GM13977 (cell line): ENCODE data around the gene FAAP100.

Experiments
- DNase-seq: peaks from one replicate; pipeline ENCODE4 v3.0.0; 2012; ENCODE audit warnings: low spot score
- in situ Hi-C: fragments of 300-500 bp; cut with MboI; formaldehyde crosslinking; loops from one replicate; pipeline ENCODE4 v1.12.0; 2022; ENCODE audit warnings: low sequenced_read_pairs, low pct_unique_long_range_greater_than_20kb, mixed read lengths, inconsistent platforms; ENCODE audit not compliant: unreplicated experiment
- TF ChIP-seq, protein P1 (sequence below): IDR thresholded peaks from 2 replicates; pipeline ENCODE4 v1.5.1; 2012; ENCODE audit warnings: mild to moderate bottlenecking, control low read depth; ENCODE audit not compliant: insufficient read depth; ENCODE audit errors: extremely low read depth, missing control alignments

FAAP100 gene

GRCh38 chr17:81577278-81578000 is 25.3 kb upstream of the FAAP100 start:
- in situ Hi-C loops: no loop called here

GRCh38 chr17:81576621-81577277 is 24.6 kb upstream of the FAAP100 start:
- no peak for DNase-seq
- in situ Hi-C loops: no loop called here
- TF ChIP-seq, protein P1, sequence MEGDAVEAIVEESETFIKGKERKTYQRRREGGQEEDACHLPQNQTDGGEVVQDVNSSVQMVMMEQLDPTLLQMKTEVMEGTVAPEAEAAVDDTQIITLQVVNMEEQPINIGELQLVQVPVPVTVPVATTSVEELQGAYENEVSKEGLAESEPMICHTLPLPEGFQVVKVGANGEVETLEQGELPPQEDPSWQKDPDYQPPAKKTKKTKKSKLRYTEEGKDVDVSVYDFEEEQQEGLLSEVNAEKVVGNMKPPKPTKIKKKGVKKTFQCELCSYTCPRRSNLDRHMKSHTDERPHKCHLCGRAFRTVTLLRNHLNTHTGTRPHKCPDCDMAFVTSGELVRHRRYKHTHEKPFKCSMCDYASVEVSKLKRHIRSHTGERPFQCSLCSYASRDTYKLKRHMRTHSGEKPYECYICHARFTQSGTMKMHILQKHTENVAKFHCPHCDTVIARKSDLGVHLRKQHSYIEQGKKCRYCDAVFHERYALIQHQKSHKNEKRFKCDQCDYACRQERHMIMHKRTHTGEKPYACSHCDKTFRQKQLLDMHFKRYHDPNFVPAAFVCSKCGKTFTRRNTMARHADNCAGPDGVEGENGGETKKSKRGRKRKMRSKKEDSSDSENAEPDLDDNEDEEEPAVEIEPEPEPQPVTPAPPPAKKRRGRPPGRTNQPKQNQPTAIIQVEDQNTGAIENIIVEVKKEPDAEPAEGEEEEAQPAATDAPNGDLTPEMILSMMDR: no peak

More at GRCh38 chr17:81577278-81578000, 25.3 kb upstream of the FAAP100 start:
- DNase-seq: no peak
- TF ChIP-seq, protein P1: no peak

DNA sequence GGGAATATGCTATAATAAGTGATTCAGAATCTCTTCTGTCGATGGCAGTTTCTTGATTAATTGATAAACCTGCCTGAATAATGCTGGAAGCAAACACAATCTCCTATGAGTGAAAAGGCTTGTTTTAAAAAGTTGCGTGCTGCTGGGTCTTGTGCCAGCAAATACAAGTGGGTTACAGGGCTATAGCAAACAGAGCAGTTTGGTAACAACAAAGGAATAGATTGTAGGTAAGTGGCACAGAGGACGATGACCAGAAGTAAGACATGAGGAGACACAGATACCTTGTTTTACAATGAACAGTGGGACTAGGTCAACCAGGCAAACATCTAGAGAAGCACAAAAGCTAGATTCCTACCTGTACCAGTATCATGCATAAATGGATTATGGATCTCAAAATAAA is 23.7 kb upstream of the FAAP100 start:
- TF ChIP-seq, protein P1: no peak
- in situ Hi-C loops: no loop called here
- DNase-seq: no peak

- in situ Hi-C loops: no loop called here
- TF ChIP-seq, protein P1: no peak
- DNase-seq: no peak
Measured at GRCh38 chr17:81574643-81574956, 22.4 kb upstream of the FAAP100 start.

- DNase-seq: no peak
- in situ Hi-C loops: no loop called here
- TF ChIP-seq, protein P1: no peak
Measured at GRCh38 chr17:81573794-81574642, 21.9 kb upstream of the FAAP100 start.

GRCh38 chr17:81572563-81573168 is 20.5 kb upstream of the FAAP100 start:
- in situ Hi-C loops: no loop called here
- TF ChIP-seq, protein P1: no peak
- DNase-seq: no peak
